Suprapubic skin (tissue), 4 donors: ENCODE measurements around the gene LRIF1.

Experiments used
- EP300 ChIP-seq: sonication (generic); formaldehyde crosslinking; IDR thresholded peaks from one replicate; pipeline ENCODE4 v1.6.1; 2017; ENCODE audit warnings: antibody characterized with exemption
- POLR2AphosphoS5 ChIP-seq, 3 donors: sonication (generic); formaldehyde crosslinking; IDR thresholded peaks; one replicate each; pipeline ENCODE4 v1.6.1; 2017; ENCODE audit warnings: antibody characterized with exemption in 3 of 3
- TF ChIP-seq, protein P1 (sequence below), 2 donors: fragments of 200-600 bp in 1 of 2; fragments of 450-650 bp in 1 of 2; sonication (generic) in 1 of 2; IDR thresholded peaks; one replicate each; pipeline ENCODE4 v1.5.1; 2016 to 2019; ENCODE audit warnings: antibody characterized with exemption in 2 of 2, mild to moderate bottlenecking in 1 of 2, moderate library complexity in 1 of 2

GRCh38 chr1:110948038-110948810 is 15.5 kb downstream of the LRIF1 start:
- no peak for TF ChIP-seq POLR2AphosphoS5 (IDR thresholded peaks at IDR 0.05)
- TF ChIP-seq, protein P1, sequence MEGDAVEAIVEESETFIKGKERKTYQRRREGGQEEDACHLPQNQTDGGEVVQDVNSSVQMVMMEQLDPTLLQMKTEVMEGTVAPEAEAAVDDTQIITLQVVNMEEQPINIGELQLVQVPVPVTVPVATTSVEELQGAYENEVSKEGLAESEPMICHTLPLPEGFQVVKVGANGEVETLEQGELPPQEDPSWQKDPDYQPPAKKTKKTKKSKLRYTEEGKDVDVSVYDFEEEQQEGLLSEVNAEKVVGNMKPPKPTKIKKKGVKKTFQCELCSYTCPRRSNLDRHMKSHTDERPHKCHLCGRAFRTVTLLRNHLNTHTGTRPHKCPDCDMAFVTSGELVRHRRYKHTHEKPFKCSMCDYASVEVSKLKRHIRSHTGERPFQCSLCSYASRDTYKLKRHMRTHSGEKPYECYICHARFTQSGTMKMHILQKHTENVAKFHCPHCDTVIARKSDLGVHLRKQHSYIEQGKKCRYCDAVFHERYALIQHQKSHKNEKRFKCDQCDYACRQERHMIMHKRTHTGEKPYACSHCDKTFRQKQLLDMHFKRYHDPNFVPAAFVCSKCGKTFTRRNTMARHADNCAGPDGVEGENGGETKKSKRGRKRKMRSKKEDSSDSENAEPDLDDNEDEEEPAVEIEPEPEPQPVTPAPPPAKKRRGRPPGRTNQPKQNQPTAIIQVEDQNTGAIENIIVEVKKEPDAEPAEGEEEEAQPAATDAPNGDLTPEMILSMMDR (IDR thresholded peaks at IDR 0.05) = no peak
- TF ChIP-seq EP300 = no peak
